IMR-90 (cell line): ENCODE data around the gene MFSD6.

Source experiments
- CEBPB ChIP-seq: IDR thresholded peaks from 2 replicates; pipeline ENCODE4 v1.6.1; 2012; ENCODE audit warnings: low read depth, low read length, improper control_type of control experiment
- CTCF ChIP-seq: conservative IDR thresholded peaks from 2 replicates; pipeline ENCODE4 v1.5.1; 2012; ENCODE audit warnings: mild to moderate bottlenecking, low read depth, low read length, improper control_type of control experiment
- MAFK ChIP-seq: IDR thresholded peaks from 2 replicates; pipeline ENCODE4 v1.6.1; 2012; ENCODE audit warnings: low read depth, low read length, improper control_type of control experiment
- POLR2A ChIP-seq: IDR thresholded peaks from 2 replicates; pipeline ENCODE4 v1.6.1; 2012; ENCODE audit warnings: mild to moderate bottlenecking, low read depth, low read length
- SMC3 ChIP-seq: fragments of 150-350 bp; IDR thresholded peaks from 2 replicates; pipeline ENCODE4 v1.6.1; 2016; ENCODE audit warnings: low read depth, mild to moderate bottlenecking, antibody characterized with exemption, low read length, moderate library complexity

GRCh38 chr2:190366248-190366753 is 41.9 kb upstream of the MFSD6 start:
- TF ChIP-seq CTCF (no peak), SMC3 (no peak), POLR2A (no peak), CEBPB (no peak), MAFK (no peak)
